ENCODE measurements around the gene WAC. TPM values are rescaled to one million over a fixed set of nuclear protein-coding genes. Genes with fewer than 3 reads are reported as not detected.

WAC gene
- total and polyA plus RNA-seq, 10 of the 15 experiments (the other 5 are each of a cell fraction or from before 2014, with no cell fraction given): 26.5 to 131 (median 69.4) TPM

- Histone ChIP-seq H3K27me3 (replicated peaks in 1 of 2; ENCODE audit: control insufficient read depth in 2 of 2, insufficient read depth in 2 of 2, low read length in 1 of 2) (no peaks in the 10 kb centered on the region), H3K4me2 (ENCODE audit: control insufficient read depth, insufficient read depth) (no peak overlapping the region), H4K20me1 (ENCODE audit: control insufficient read depth, insufficient read depth) (no peaks in the 10 kb centered on the region), H3K4me3 (no peak overlapping the region), H3K79me2 (ENCODE audit: control insufficient read depth, insufficient read depth, low read length) (peaks cover 82% of the 10 kb centered on the region), H3K36me3 (ENCODE audit: control insufficient read depth in 2 of 2, insufficient read depth in 2 of 2, low read length in 1 of 2) (peaks cover 1 to 19% of the 10 kb centered on the region in 2 experiments), H3K9ac (ENCODE audit: control insufficient read depth, insufficient read depth, low read length) (no peak overlapping the region), H3K9me3 (replicated peaks; ENCODE audit: control insufficient read depth, insufficient read depth, low read length) (no peaks in the 10 kb centered on the region), H2AFZ (ENCODE audit: control insufficient read depth, low read depth, low read length) (no peak overlapping the region), H3K4me1 (ENCODE audit: control insufficient read depth, insufficient read depth, low read length) (peaks cover 7% of the 10 kb centered on the region), H3K27ac (ENCODE audit: control insufficient read depth, insufficient read depth) (no peak overlapping the region)
- FAIRE-seq: no peak
- TF ChIP-seq SREBF2 (IDR thresholded peaks at IDR 0.05; ENCODE audit: low read length) (no peak), NKRF (conservative IDR thresholded peaks at IDR 0.05) (no peak), HDGF (IDR thresholded peaks at IDR 0.05) (no peak), RAD51 (IDR thresholded peaks at IDR 0.05) (no peak), NFIC (IDR thresholded peaks at IDR 0.05; ENCODE audit: low read depth, low read length) (no peak), YBX1 (IDR thresholded peaks at IDR 0.05) (no peak), PBX3 (IDR thresholded peaks at IDR 0.05; ENCODE audit: insufficient replicate concordance, low read depth, low read length) (no peak), HCFC1 (IDR thresholded peaks at IDR 0.05; ENCODE audit: low read length) (no peak), MTA2 (IDR thresholded peaks at IDR 0.05; ENCODE audit: low read depth) (no peak), SRF (IDR thresholded peaks at IDR 0.05; ENCODE audit: low read depth in 2 of 2, low read length in 2 of 2) (no peak), YY1 (IDR thresholded peaks at IDR 0.05; ENCODE audit: low read depth, low read length) (no peak), MEF2A (IDR thresholded peaks at IDR 0.05; ENCODE audit: insufficient read depth, low read depth, low read length) (no peak), MAX (IDR thresholded peaks at IDR 0.05; ENCODE audit: low read depth, low read length) (no peak), SMC3 (IDR thresholded peaks at IDR 0.05; ENCODE audit: borderline replicate concordance, low read length) (no peak), MXI1 (IDR thresholded peaks at IDR 0.05; ENCODE audit: low read depth, low read length) (no peak), ZNF207 (IDR thresholded peaks at IDR 0.05; ENCODE audit: borderline replicate concordance) (no peak)
- ChIA-PET CTCF (interaction anchor here (0.7 to 1.4 kb wide), 5 partner anchors 10 to 37 kb away, joined by 3 to 6 read pairs (median 4); no protein-coding TSS in a partner anchor), RAD21 (ENCODE audit: unreplicated experiment) (no interaction called here), POLR2A (interaction anchor here (0.7 to 1.2 kb wide), 3 partner anchors 9 to 55 kb away, joined by 3 to 5 read pairs (median 3); no protein-coding TSS in a partner anchor), SMC1A (ENCODE audit: uncharacterized antibody, unreplicated experiment) (interaction anchor here (0.9 to 1.5 kb wide), 4 partner anchors 8 to 22 kb away, joined by 3 to 5 read pairs (median 4); no protein-coding TSS in a partner anchor)
- no peak for DNase-seq (ENCODE audit: low read depth, low spot score)
- TSS peak; percentile 25 for BruUV-seq (replicated peaks)
- intact Hi-C loops (cut with micrococcal nuclease; ENCODE audit: unreplicated experiment) (no loop called here), in situ Hi-C loops (cut with MboI) (loop anchor here (25.0 kb wide), 1 partner anchor 1414 kb away; no protein-coding TSS in a partner anchor)
- ATAC-seq: no peak
- WGBS (ENCODE audit: insufficient coverage, insufficient replicate concordance, low lambda C conversion rate, missing lambda C conversion rate): 81% methylated on average over 3 of the region's 3 CpGs
Measured at GRCh38 chr10:28551086-28551485, 18.2 kb downstream of the WAC start.
